Fibroblast of lung (primary cell): Measurements from ENCODE around the gene GOLGA6A. TPM values are rescaled to one million over a fixed set of nuclear protein-coding genes. Genes with fewer than 3 reads are reported as not detected.

Experiments used
- DNase-seq, 2 donors: peaks; one replicate each; pipeline versions ENCODE4 v3.0.0 to v3.0.0-alpha.2; 2010; ENCODE audit warnings: low read depth in 2 of 2
- H2AFZ ChIP-seq: 2 replicates; pipeline ENCODE4 v1.5.1; 2012; ENCODE audit warnings: low read length, control low read depth, inconsistent platforms
- H3K27ac ChIP-seq: 2 replicates; pipeline ENCODE4 v1.5.1; 2011; ENCODE audit warnings: low read length, control low read depth; ENCODE audit not compliant: insufficient read depth
- H3K27me3 ChIP-seq: 2 replicates; pipeline ENCODE4 v1.5.1; 2011; ENCODE audit warnings: mild to moderate bottlenecking, low read length; ENCODE audit not compliant: control insufficient read depth, insufficient read depth
- H3K36me3 ChIP-seq: 2 replicates; pipeline ENCODE4 v1.5.1; 2011; ENCODE audit warnings: low read length; ENCODE audit not compliant: control insufficient read depth, insufficient read depth
- H3K4me1 ChIP-seq: 2 replicates; pipeline ENCODE4 v1.5.1; 2011; ENCODE audit warnings: low read length; ENCODE audit not compliant: control insufficient read depth, insufficient read depth; ENCODE audit errors: extremely low read depth
- H3K4me2 ChIP-seq: 2 replicates; pipeline ENCODE4 v1.5.1; 2011; ENCODE audit warnings: low read length, control low read depth; ENCODE audit not compliant: insufficient read depth; ENCODE audit errors: extremely low read depth
- H3K4me3 ChIP-seq, 4 experiments: fragments of 200-600 bp in 1 of 4; sonication (generic) in 1 of 4; replicated peaks in 1 of 4; 2 replicates each; pipeline ENCODE4 v1.5.1; 2011 to 2016; ENCODE audit warnings: low read length in 4 of 4, low read depth in 3 of 4, mild to moderate bottlenecking in 3 of 4, control low read depth in 2 of 4, inconsistent platforms in 1 of 4, mixed read lengths in 1 of 4; ENCODE audit not compliant: insufficient read depth in 1 of 4; ENCODE audit errors: control extremely low read depth in 1 of 4
- H3K79me2 ChIP-seq: 2 replicates; pipeline ENCODE4 v1.5.1; 2012; ENCODE audit warnings: mild to moderate bottlenecking, low read length, inconsistent platforms; ENCODE audit not compliant: control insufficient read depth, insufficient read depth
- H3K9ac ChIP-seq: 2 replicates; pipeline ENCODE4 v1.5.1; 2011; ENCODE audit warnings: mild to moderate bottlenecking, low read length, control low read depth; ENCODE audit not compliant: insufficient read depth
- H3K9me3 ChIP-seq: 2 replicates; pipeline ENCODE4 v1.5.1; 2012; ENCODE audit warnings: low read depth, low read length; ENCODE audit not compliant: control insufficient read depth, insufficient read depth
- H4K20me1 ChIP-seq: 2 replicates; pipeline ENCODE4 v1.5.1; 2011; ENCODE audit warnings: low read length; ENCODE audit not compliant: control insufficient read depth, insufficient read depth; ENCODE audit errors: extremely low read depth
- EZH2 ChIP-seq: IDR thresholded peaks from 2 replicates; pipeline ENCODE4 v1.5.1; 2012; ENCODE audit warnings: low read length, control low read depth, mild to moderate bottlenecking; ENCODE audit errors: missing control alignments
- polyA plus RNA-seq, 2 donors: library from polyadenylated mRNA; depleted of rRNA in 1 of 2; stranded (reverse) in 1 of 2; unstranded in 1 of 2; fragments of >200 nt; gene quantifications; 2 replicates each; pipeline ENCODE4 v1.2.1, GENCODE V29; 2011 to 2012; ENCODE audit warnings: missing spikeins in 1 of 2
- total RNA-seq: library from RNA; depleted of rRNA; stranded (reverse); fragments of >200 nt; gene quantifications from 2 replicates; pipeline ENCODE4 v1.2.1, GENCODE V29; 2014
- TF ChIP-seq, protein P1 (sequence below), 2 donors: IDR thresholded peaks in 1 of 2; conservative IDR thresholded peaks in 1 of 2; 1 replicate in 1 of 2; 2 replicates in 1 of 2; pipeline ENCODE4 v1.5.1; 2011 to 2012; ENCODE audit warnings: low read length in 2 of 2, control low read depth in 1 of 2, inconsistent platforms in 1 of 2, low read depth in 1 of 2, mild to moderate bottlenecking in 1 of 2

Gene GOLGA6A
- total and polyA plus RNA-seq, 2 donors (not counting 1 experiment from before 2014, with no cell fraction given): under 0.01 TPM; not detected in 1

GRCh38 chr15:74041311-74041756, 41.0 kb downstream of the GOLGA6A start:
- Histone ChIP-seq H3K36me3 (peaks cover 12% of the 10 kb centered on the region), H3K4me2 (no peak overlapping the region), H3K4me1 (peaks cover 27% of the 10 kb centered on the region), H3K27me3 (no peaks in the 10 kb centered on the region), H2AFZ (no peak overlapping the region), H3K79me2 (no peaks in the 10 kb centered on the region), H3K4me3 (no peak overlapping the region), H3K9me3 (no peaks in the 10 kb centered on the region), H3K9ac (no peak overlapping the region), H3K27ac (no peak overlapping the region), H4K20me1 (no peaks in the 10 kb centered on the region)
- DNase-seq: no peak
- TF ChIP-seq, protein P1, sequence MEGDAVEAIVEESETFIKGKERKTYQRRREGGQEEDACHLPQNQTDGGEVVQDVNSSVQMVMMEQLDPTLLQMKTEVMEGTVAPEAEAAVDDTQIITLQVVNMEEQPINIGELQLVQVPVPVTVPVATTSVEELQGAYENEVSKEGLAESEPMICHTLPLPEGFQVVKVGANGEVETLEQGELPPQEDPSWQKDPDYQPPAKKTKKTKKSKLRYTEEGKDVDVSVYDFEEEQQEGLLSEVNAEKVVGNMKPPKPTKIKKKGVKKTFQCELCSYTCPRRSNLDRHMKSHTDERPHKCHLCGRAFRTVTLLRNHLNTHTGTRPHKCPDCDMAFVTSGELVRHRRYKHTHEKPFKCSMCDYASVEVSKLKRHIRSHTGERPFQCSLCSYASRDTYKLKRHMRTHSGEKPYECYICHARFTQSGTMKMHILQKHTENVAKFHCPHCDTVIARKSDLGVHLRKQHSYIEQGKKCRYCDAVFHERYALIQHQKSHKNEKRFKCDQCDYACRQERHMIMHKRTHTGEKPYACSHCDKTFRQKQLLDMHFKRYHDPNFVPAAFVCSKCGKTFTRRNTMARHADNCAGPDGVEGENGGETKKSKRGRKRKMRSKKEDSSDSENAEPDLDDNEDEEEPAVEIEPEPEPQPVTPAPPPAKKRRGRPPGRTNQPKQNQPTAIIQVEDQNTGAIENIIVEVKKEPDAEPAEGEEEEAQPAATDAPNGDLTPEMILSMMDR (conservative IDR thresholded peaks at IDR 0.05 in 1 of 2, IDR thresholded peaks at IDR 0.05 in 1 of 2; ENCODE audit: low read depth in 1 of 2, low read length in 2 of 2): no peak
- no peak for TF ChIP-seq EZH2

DNA sequence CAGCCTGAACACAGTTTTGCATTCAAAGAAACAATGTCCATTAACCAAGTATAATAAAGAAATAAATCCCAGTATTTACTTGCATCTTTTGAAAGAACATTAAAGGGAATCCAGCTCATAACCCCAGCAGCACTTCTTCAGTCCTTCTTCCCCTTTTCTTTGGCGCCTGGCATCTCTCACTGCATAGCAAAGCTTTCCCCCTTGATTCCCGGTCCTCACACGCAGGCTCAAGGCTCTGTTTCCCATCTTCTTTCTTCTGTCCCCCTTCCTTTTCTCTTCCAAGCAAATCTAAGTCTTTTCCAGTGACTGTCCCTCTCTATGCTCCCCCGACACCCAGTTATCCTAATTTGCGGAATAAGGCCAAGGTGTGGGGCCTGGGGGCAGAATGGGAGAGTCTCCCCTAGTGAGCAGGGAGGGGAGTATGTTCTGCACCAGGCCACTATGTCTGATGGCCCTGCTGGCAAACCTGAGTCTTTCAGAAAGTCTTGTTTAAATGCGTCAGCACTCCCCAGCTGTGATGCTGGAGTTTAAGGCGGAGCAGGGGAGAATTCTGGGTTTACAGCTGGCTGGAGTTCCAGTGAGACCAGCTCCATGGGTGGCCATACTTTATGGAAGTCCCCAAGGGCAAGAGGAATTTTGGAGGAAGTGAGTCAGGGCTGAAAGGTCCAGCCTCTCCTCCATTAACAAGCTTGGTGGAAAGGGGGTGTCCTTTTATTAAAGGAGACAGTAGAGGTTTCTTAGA, 42.1 kb downstream of the GOLGA6A start:
- no peak overlapping the region for H3K4me3 ChIP-seq
- H3K4me2 ChIP-seq: no peak overlapping the region
- peaks cover 27% of the 10 kb centered on the region for H3K4me1 ChIP-seq
- H3K27me3 ChIP-seq: no peaks in the 10 kb centered on the region
- peak overlapping the region; percentile 79 for H3K27ac ChIP-seq
- no peaks in the 10 kb centered on the region for H3K9me3 ChIP-seq
- H4K20me1 ChIP-seq: no peaks in the 10 kb centered on the region
- no peak overlapping the region for H3K9ac ChIP-seq
- no peaks in the 10 kb centered on the region for H3K79me2 ChIP-seq
- peaks cover 16% of the 10 kb centered on the region for H3K36me3 ChIP-seq
- H2AFZ ChIP-seq: no peak overlapping the region
- DNase-seq: peak; percentile 89 to 91
- TF ChIP-seq, protein P1 (conservative IDR thresholded peaks at IDR 0.05 in 1 of 2, IDR thresholded peaks at IDR 0.05 in 1 of 2; ENCODE audit: low read depth in 1 of 2, low read length in 2 of 2): no peak
- TF ChIP-seq EZH2: no peak

DNA sequence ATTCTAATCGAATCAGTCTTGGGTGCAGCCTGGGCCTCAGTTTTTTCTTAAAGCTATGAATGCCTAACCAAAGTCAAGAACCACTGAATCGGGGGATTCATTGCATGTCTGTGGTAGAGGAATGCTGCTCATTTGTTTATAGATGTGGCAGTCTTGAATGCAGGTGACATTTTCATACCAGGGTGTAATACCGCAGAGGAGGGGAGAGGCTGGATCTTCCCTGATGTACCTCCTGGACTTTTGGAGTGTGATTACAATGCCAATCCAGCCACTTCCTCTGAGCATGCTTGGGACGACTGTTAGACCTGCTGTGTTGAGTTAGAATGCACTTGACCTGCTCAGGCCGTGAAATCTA, 42.7 kb downstream of the GOLGA6A start:
- H3K27me3 ChIP-seq: no peaks in the 10 kb centered on the region
- H4K20me1 ChIP-seq: no peaks in the 10 kb centered on the region
- H3K79me2 ChIP-seq: no peaks in the 10 kb centered on the region
- H3K4me2 ChIP-seq: no peak overlapping the region
- H2AFZ ChIP-seq: no peak overlapping the region
- DNase-seq: no peak
- peaks cover 18% of the 10 kb centered on the region for H3K36me3 ChIP-seq
- H3K9ac ChIP-seq: no peak overlapping the region
- H3K27ac ChIP-seq: peak overlapping the region; percentile 49
- TF ChIP-seq, protein P1 (conservative IDR thresholded peaks at IDR 0.05 in 1 of 2, IDR thresholded peaks at IDR 0.05 in 1 of 2; ENCODE audit: low read depth in 1 of 2, low read length in 2 of 2): no peak
- TF ChIP-seq EZH2: no peak
- peaks cover 27% of the 10 kb centered on the region for H3K4me1 ChIP-seq
- no peak overlapping the region for H3K4me3 ChIP-seq
- H3K9me3 ChIP-seq: no peaks in the 10 kb centered on the region
